Activated CD8-positive, alpha-beta memory T cell treated with anti-CD3 and anti-CD28 coated beads for 24 hours (primary cell): ENCODE measurements around the gene C1QA.

Experiments used
- DNase-seq: peaks from one replicate; pipeline ENCODE4 v3.0.0-alpha.2; 2020

C1QA gene

GRCh38 chr1:22612671-22613571 lies 23.5 kb upstream of the C1QA start:
- no peak for DNase-seq

- DNase-seq: no peak
Observed at GRCh38 chr1:22613572-22613918, 22.9 kb upstream of the C1QA start.

GRCh38 chr1:22613951-22614350 lies 22.5 kb upstream of the C1QA start:
- DNase-seq: no peak

GRCh38 chr1:22615886-22616285 lies 20.5 kb upstream of the C1QA start:
- no peak for DNase-seq

- DNase-seq: no peak
Observed at GRCh38 chr1:22616571-22616970, 19.9 kb upstream of the C1QA start.

GRCh38 chr1:22618056-22618455 lies 18.4 kb upstream of the C1QA start:
- DNase-seq: no peak

- DNase-seq: no peak
Observed at GRCh38 chr1:22619252-22619651, 17.2 kb upstream of the C1QA start.

- no peak for DNase-seq
Observed at GRCh38 chr1:22619798-22620197, 16.6 kb upstream of the C1QA start.

GRCh38 chr1:22621761-22622160 lies 14.7 kb upstream of the C1QA start:
- no peak for DNase-seq

- DNase-seq: no peak
Observed at GRCh38 chr1:22625262-22625925, 11.0 kb upstream of the C1QA start.

GRCh38 chr1:22626237-22627157 lies 9.9 kb upstream of the C1QA start:
- DNase-seq: no peak

- no peak for DNase-seq
Observed at GRCh38 chr1:22627331-22627730, 9.1 kb upstream of the C1QA start.

- no peak for DNase-seq
Observed at GRCh38 chr1:22628698-22629444, 7.6 kb upstream of the C1QA start.

GRCh38 chr1:22629886-22630285 lies 6.5 kb upstream of the C1QA start:
- DNase-seq: no peak

GRCh38 chr1:22633697-22634463 lies 2.5 kb upstream of the C1QA start:
- DNase-seq: no peak

GRCh38 chr1:22635436-22635835 lies 992 bp upstream of the C1QA start:
- DNase-seq: no peak

GRCh38 chr1:22636927-22637326 lies 499 bp downstream of the C1QA start:
- DNase-seq: no peak

- DNase-seq: no peak
Observed at GRCh38 chr1:22637907-22638445, 1.5 kb downstream of the C1QA start.

GRCh38 chr1:22638476-22639234 lies 2.2 kb downstream of the C1QA start:
- no peak for DNase-seq

- DNase-seq: no peak
Observed at GRCh38 chr1:22639286-22639685, 2.9 kb downstream of the C1QA start.

- no peak for DNase-seq
Observed at GRCh38 chr1:22641247-22641646, 4.8 kb downstream of the C1QA start.
